Left lung (tissue), 10 donors: Measurements from ENCODE around the gene ADAMTS12. TPM values are rescaled to one million over a fixed set of nuclear protein-coding genes. Genes with fewer than 3 reads are reported as not detected.

ENCODE experiments used
- ATAC-seq: fragments of 200-7000 bp; cut with Tn5 transposase; one replicate; pipeline ENCODE4 v1.9.1; 2020; ENCODE audit warnings: moderate library complexity
- DNase-seq, 4 donors: peaks; one replicate each; pipeline ENCODE4 v3.0.0-alpha.2; 2013 to 2020
- H3K27ac ChIP-seq, 2 donors: fragments of 200-600 bp; sonication (generic) in 1 of 2; one replicate each; pipeline versions ENCODE4 v1.5.0 to v1.8.0; 2020 to 2021
- H3K27me3 ChIP-seq, 2 donors: fragments of 200-600 bp; sonication (generic) in 1 of 2; one replicate each; pipeline versions ENCODE4 v1.5.0 to v1.8.0; 2020 to 2021
- H3K36me3 ChIP-seq, 2 donors: fragments of 200-600 bp; sonication (generic) in 1 of 2; one replicate each; pipeline versions ENCODE4 v1.5.0 to v1.8.0; 2020 to 2021
- H3K4me1 ChIP-seq, 2 donors: fragments of 200-600 bp; one replicate each; pipeline ENCODE4 v1.8.0; 2021
- H3K4me3 ChIP-seq, 2 donors: fragments of 200-600 bp; sonication (generic) in 1 of 2; one replicate each; pipeline versions ENCODE4 v1.5.0 to v1.8.0; 2020 to 2021; ENCODE audit warnings: mild to moderate bottlenecking in 1 of 2
- H3K9me3 ChIP-seq, 2 donors: fragments of 200-600 bp; sonication (generic) in 1 of 2; one replicate each; pipeline versions ENCODE4 v1.5.0 to v1.8.0; 2020 to 2021
- CTCF ChIP-seq, 2 donors: fragments of 200-600 bp; sonication (generic) in 1 of 2; IDR thresholded peaks; one replicate each; pipeline versions ENCODE4 v1.5.0 to v1.8.0; 2021; ENCODE audit warnings: antibody characterized with exemption in 2 of 2
- intact Hi-C, 2 donors: fragments of 100-400 bp; cut with DNase I; formaldehyde crosslinking; loops; one replicate each; pipeline versions ENCODE4 v1.11.2 to v1.14.2; 2022
- polyA plus RNA-seq, 6 donors: library from polyadenylated mRNA; unstranded; fragments of 120-200 nt; gene quantifications; one replicate each; pipeline ENCODE4 v1.2.1, GENCODE V29; 2013; ENCODE audit not compliant: insufficient read length in 6 of 6
- total RNA-seq, 2 donors: library from RNA; stranded (reverse); fragmentation: NEBNext Ultra II Directional; extraction: Animal tissue kit (Norgen Biotek cat#: 25700); gene quantifications; one replicate each; pipeline ENCODE4 v1.2.1, GENCODE V29; 2021
- donor health status: DM: no; HTN: yes; CAD: no.
- donor health status: DM: no; HTN: no; CAD: no.

ADAMTS12 gene
- total and polyA plus RNA-seq, 8 donors, result 11.6 to 59.1 (median 52.1) TPM

GRCh38 chr5:33781286-33781685 lies 110.5 kb downstream of the ADAMTS12 start:
- TF ChIP-seq CTCF (IDR thresholded peaks at IDR 0.05), result no peak
- ATAC-seq (peak; percentile 34), DNase-seq (no peak)
- H3K4me1 ChIP-seq, result no peaks in the 10 kb centered on the region
- H3K36me3 ChIP-seq, result no peaks in the 10 kb centered on the region
- H3K4me3 ChIP-seq, result no peak overlapping the region
- no peaks in the 10 kb centered on the region for H3K27me3 ChIP-seq
- peaks cover 0 to 23% of the 10 kb centered on the region in 2 donors for H3K9me3 ChIP-seq
- H3K27ac ChIP-seq, result no peak overlapping the region
- intact Hi-C loops, result no loop called here

DNA sequence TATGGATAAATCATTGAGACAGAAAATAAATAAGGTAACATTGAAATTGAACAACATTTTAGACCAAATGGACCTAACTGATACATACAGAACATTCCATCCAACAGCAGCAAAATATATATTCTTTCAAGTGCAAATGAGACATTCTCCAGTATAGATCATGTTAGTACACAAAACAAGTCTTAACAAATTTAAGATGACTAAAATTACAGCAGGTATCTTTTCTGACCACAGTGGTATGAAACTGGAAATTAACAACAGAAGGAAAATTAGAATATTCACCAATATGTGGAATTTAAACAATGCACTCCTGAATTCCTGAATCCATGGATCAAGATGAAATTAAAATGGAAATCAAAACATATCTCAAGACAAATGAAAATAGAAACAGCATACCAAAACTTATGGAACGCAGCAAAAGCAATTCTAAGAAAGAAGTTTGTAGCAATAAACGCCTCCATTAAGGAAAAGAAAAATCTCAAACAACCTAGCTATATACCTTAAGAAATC lies 115.6 kb downstream of the ADAMTS12 start:
- Histone ChIP-seq H3K4me3 (no peak overlapping the region), H3K4me1 (no peaks in the 10 kb centered on the region), H3K9me3 (peaks cover 0 to 6% of the 10 kb centered on the region in 2 donors), H3K27ac (no peak overlapping the region), H3K27me3 (no peaks in the 10 kb centered on the region), H3K36me3 (no peaks in the 10 kb centered on the region)
- no peak for TF ChIP-seq CTCF (IDR thresholded peaks at IDR 0.05)
- no peak for ATAC-seq
- no peak for DNase-seq
- intact Hi-C loops, result no loop called here

DNA sequence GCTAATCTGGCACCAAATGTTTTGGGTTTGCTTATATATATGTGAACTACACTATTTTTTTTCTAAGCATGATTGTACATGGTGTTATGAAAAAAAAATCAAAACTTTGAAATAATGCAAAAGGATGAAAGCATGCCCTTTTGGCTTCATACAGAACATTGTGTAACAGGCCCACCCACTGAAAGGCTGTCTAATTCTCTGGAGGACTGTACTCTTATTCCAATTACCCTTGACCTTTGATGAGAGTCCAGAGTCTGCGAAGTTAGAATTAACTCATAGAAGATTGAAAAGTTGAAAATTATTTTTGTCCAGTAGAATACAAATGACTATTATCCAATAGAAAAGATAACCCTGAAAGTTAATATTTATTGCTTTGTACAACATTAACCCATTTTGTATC lies 117.4 kb downstream of the ADAMTS12 start:
- intact Hi-C loops, result no loop called here
- DNase-seq, result peak in 2 of 4 donors; percentile 45 to 60

DNA sequence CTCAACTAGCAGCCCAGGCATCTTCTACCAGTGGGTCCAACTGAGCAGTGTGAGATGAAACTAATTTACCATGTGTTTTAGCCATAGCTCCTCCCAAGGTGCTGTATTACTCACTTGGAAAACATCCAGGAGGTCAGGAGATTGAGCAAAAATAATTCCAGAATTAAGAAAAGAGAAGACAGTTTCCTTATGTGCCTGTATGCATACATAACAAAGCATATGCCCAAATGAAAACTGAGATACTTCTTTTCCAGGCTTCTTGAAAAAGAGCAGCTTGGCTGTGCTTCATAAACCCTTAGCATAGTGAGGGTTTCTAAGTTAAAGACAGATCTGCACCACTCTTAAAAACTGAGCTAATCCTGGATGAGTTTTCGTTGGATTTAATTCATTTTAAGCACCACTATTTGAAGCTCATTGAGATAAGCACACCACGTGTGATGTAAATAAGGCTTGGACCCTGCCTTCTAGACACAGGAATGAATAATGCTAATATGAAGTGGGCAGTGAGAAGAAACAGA lies 119.4 kb downstream of the ADAMTS12 start:
- Histone ChIP-seq H3K36me3 (no peaks in the 10 kb centered on the region), H3K4me3 (no peak overlapping the region), H3K27me3 (no peaks in the 10 kb centered on the region), H3K27ac (no peak overlapping the region), H3K4me1 (no peaks in the 10 kb centered on the region), H3K9me3 (no peaks in the 10 kb centered on the region)
- no peak for TF ChIP-seq CTCF (IDR thresholded peaks at IDR 0.05)
- DNase-seq (peak in 2 of 4 donors; percentile 63 to 72), ATAC-seq (peak; percentile 30)
- intact Hi-C loops, result no loop called here

More for the DNA sequence above, 117.4 kb downstream of the ADAMTS12 start:
- no peak for TF ChIP-seq CTCF (IDR thresholded peaks at IDR 0.05)
- Histone ChIP-seq H3K27ac (no peak overlapping the region), H3K36me3 (no peaks in the 10 kb centered on the region), H3K4me1 (no peaks in the 10 kb centered on the region), H3K9me3 (peaks cover 0 to 6% of the 10 kb centered on the region in 2 donors), H3K4me3 (no peak overlapping the region), H3K27me3 (no peaks in the 10 kb centered on the region)
- ATAC-seq, result no peak

GRCh38 chr5:33769968-33770367 lies 121.8 kb downstream of the ADAMTS12 start:
- intact Hi-C loops, result no loop called here
- Histone ChIP-seq H3K36me3 (no peaks in the 10 kb centered on the region), H3K4me1 (no peaks in the 10 kb centered on the region), H3K27ac (no peak overlapping the region), H3K27me3 (no peaks in the 10 kb centered on the region), H3K4me3 (no peak overlapping the region), H3K9me3 (no peaks in the 10 kb centered on the region)
- ATAC-seq (no peak), DNase-seq (no peak)
- no peak for TF ChIP-seq CTCF (IDR thresholded peaks at IDR 0.05)
